DMS79 treated with DMSO at 0.1 percent for 48 hours (cell line): ENCODE data around the gene IWS1.

Experiments
- DNase-seq: peaks from one replicate; lab custom pipeline; 2025; lab: John Stamatoyannopoulos, UW

The IWS1 gene

DNA sequence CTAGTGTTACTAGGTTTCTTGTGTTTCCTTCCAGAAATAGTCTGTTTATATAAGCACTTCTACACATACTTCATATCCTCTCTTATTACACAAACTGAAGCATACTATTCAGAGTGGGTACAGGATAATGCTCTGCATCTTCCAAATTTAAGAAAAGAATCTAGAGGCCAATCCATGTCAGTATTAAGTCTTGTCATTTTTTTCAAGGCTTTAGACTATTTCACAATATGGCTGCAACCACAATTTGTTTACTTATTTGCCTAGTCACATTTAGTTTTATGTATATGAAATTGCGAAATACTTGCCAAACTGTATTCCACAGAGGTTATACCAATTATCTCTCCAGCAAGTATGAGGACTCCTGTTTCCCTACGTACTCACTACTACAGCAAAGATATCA, 27.9 kb downstream of the IWS1 start:
- DNase-seq: no peak

DNA sequence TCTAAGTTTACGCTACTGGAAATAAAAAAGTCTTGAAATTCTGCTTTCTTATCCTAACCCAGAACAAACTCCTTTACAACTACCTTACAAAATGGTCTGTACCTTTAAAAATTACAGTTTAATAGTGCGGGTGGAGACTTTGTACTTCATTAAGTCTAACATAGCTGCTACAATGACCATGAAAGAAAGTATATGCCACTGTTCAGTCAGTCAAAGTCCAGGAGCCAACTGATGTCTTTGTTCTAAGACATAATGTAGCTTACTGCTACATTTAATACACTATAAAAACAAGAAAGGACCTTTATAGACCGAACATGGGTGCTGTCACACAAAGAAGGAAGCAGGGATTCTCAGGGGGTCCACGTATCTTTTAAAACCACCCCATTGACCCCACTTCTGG, 36.0 kb downstream of the IWS1 start:
- no peak for DNase-seq

DNA sequence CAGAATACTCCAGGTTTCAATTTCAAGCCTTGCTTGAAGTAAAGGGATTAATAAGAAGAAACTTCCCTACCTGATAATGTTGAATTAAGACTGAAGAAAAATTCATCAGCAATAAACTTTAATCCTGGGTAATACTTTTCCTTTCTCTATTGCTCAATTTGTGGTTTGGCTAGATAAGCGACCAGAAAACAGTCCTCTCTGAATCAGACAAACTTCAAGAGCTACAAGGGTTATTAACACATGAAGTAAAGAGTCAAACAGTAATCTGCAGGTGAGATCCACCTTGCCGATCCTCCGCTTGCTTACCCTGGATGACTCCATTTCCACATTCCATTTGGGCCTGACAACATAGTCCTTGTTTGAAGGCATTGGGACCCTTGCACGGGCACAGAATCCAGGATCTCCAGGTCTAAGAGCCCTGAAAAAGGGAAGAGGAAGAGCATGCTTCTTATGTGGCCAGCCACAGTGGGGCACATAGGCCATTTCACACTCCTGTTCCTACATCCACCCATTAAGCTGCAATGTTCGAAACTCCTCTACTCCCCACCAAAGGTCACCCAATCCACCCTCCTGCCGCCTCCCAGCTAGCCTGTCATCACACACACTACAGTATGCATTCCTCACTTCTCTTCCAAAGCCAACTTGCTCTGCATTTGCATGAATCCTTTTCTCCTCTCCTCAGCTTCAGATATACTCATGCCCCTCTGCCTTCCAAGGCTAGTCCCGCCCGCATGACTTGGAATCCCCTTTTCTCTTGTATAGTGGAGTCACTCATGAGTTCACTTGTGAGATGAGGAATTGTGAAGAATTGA, 39.8 kb downstream of the IWS1 start:
- DNase-seq: no peak

DNA sequence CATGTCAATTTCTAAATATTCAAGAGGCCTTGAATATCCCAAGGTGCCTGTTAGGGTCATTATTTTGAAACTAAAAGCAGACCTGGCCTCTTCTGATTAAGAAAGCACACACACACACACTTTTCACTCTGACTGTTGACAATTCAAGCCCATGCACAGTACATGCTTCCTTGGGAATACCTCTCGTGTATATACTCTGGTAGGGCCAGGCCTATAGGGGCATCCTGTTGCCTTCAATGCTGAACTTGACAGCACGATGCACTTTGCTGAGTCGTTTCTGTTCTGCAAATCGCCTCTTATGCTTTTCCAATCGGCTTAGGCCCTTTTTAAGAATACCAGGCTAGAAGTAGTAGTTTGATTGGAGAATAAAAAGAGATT, 40.6 kb downstream of the IWS1 start:
- DNase-seq: no peak

GRCh38 chr2:127485051-127485693, 41.1 kb downstream of the IWS1 start:
- DNase-seq: no peak

- DNase-seq: no peak
These were observed 44.3 kb downstream of the IWS1 start for GRCh38 chr2:127482031-127482430.

GRCh38 chr2:127479866-127480743, 46.2 kb downstream of the IWS1 start:
- no peak for DNase-seq

- DNase-seq: peak; percentile 61
These were observed 47.0 kb downstream of the IWS1 start for GRCh38 chr2:127479219-127479825.

GRCh38 chr2:127475788-127476187, 50.5 kb downstream of the IWS1 start:
- no peak for DNase-seq

DNA sequence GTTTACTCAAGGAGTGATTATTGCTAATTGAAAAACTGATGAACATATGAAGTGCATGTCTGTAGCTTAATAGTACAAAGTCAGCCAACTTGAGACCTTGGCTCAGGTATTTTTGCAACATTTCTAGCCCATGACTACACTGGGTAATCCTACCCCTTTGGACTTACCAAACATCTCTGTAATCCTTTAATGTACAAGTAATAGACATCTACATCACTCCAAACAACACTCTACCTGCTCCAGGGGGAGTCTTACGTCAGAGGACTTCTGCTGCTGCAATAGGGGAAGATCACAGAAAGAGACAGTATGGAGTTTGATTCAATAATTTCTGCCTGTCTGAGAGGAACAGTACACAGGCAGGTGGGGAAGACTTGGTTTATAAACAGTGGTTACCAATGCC, 54.0 kb downstream of the IWS1 start:
- no peak for DNase-seq

DNA sequence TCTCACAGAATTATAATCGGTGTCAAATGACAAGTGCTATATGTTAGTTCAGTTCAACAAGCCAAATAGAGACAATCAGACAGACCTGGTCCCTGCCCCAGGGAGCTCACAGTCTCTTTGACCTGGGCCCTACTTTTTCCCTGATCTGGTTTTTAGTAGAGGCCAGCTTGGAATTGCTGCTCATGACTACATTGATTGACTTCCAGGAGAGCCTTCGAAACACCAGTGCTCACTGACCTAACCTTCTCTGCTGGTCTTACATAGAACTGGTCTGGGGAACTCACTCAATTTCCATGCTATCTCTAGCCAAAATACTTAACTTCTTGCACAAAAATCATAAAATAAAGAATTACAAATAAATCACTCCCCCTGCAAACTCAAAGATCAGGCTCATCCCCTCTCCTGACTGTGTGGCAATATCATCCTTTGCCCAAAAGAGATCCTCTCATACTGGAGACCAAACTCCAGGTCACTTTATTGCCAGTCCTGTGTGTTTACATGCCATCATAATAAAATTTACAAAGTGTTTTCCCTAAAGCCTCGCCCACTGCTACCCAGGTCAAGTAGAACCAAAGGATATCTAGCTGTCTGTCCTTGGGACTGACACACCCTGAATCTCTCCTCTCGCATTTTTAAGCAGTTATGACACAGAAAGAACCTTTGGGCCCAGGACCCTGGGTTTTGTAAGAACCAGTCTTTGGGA, 54.9 kb downstream of the IWS1 start:
- DNase-seq: no peak

GRCh38 chr2:127469974-127470373, 56.3 kb downstream of the IWS1 start:
- DNase-seq: no peak

GRCh38 chr2:127469051-127469450, 57.2 kb downstream of the IWS1 start:
- no peak for DNase-seq

GRCh38 chr2:127465258-127465657, 61.0 kb downstream of the IWS1 start:
- no peak for DNase-seq

DNA sequence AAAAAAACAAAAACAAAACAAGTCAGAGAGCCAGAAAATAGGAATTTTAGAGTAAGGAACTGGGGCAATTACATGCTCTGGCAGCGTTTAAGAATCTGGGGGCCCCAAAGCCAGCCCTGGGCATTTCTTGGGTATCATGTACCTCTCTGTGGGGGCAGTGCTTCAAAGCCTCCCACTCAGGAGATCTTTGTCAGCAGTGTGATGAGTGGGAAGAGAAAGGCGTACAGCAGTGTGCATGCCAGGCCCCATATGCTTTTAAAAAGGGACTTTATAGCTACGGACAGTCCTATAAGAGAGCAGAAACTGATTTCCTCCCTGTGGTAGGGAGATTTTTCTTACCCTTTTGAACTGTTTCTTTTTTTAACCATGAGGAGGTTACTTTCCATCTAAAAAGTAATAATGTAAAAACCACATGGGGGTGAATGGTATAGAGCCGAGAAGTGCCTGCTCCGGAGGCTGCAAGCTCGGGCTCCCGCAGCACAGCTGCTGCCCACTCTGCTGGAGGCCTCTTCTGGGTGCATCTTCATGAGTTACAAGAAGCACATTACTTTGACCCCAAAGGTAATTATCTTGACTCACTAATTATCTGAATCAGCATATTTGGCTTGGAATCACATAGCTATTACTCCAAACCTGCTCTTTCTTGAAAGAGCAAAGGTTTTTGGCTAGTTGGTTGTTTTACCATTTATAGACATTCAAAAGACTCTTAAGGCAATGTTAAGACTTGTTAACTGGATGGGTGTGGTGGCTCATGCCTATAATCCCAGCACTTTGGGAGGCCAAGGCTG, 61.6 kb downstream of the IWS1 start:
- DNase-seq: no peak

DNA sequence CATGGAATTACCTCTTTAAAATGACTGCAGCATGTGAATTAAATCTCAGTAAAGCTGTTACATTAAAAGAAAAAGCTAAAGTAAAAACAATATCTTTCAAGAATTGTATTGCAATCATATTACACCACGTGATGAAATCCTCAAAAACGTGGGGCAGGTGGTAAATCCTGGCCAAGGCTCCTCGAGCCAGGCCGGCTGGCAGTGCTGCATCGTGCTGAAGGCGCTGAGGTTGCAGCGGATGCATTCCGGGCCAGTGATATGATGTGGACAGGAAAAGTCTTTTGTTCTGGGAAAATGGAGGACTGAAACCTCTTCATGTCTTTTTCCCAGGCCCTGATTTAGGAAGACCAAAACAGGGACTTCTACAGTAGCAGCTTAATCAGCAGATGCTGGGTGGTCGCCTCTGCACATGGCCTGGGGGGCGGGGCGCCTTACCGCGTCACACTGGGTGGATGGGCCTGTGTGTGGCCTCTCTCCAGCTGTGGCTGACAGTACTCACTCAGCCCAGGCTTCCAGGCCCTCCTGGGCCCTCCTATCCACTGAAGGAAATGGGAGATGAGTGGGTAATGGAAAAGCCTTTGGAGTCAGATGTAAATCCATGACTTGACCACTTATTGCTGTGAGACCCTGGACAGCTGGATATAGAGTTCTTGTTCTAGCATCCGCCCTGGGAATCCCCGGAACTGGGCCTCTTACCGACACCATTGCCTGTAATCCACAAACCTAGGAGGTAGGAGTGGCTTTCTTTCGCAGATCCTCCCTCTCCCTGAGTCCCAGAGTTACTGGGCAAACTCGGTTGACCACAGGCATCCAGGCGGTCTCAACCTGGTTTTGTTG, 62.9 kb downstream of the IWS1 start:
- no peak for DNase-seq

DNA sequence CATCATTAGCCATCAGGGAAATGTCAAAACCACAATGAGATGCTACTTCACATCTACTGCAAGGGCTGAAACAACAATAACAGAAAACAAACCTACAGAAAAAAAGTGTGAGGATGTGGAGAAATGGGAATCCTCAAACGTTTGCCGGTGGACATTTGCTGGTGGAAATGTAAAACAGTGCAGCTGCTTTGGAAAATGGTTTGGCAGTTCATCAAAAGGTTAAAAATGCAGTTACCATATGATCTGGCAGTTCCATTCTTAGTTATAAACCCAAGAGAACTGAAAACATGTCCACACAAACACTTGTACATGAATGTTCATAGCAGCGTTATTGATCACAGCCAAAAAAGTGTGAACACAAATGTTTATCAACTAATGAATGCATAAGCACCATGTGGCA, 63.8 kb downstream of the IWS1 start:
- DNase-seq: no peak

DNA sequence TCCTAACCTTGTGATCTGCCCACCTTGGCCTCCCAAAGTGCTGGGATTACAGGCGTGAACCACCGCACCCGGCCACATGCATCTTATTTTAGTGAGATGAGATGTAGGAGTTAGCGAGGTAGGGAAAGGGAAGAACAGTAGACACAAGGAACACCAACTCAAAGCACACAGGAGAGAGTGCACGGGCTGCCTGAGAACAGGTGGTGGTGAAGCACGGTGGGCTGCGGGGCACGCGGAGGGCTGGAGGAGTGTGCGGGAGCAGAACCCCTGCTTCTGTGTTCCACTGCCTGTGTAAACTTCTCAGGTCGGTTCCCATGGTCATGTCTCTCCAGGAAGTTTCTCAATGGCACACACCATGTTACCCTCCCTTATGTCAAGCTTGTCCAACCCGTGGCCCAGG, 69.3 kb downstream of the IWS1 start:
- no peak for DNase-seq

- DNase-seq: no peak
These were observed 70.5 kb downstream of the IWS1 start for GRCh38 chr2:127455566-127456493.
